ENCODE results near the gene TFDP2.

GRCh38 chr3:141934354-141934753 lies 215.0 kb downstream of the TFDP2 start:
- TF ChIP-seq ZNF792 (tag by site-specific recombination; IDR thresholded peaks at IDR 0.05), result no peak
- TF ChIP-seq CTCF (tag by site-specific recombination; IDR thresholded peaks at IDR 0.05), result no peak
- TF ChIP-seq ZNF280D (tag by site-specific recombination; IDR thresholded peaks at IDR 0.05), result no peak
- TF ChIP-seq ZBTB7A (tag by site-specific recombination; IDR thresholded peaks at IDR 0.05; ENCODE audit: low read depth), result no peak
- TF ChIP-seq ZNF777 (tag by site-specific recombination; IDR thresholded peaks at IDR 0.05; ENCODE audit: borderline replicate concordance), result no peak
- TF ChIP-seq WT1 (tag by site-specific recombination; IDR thresholded peaks at IDR 0.05), result no peak
- TF ChIP-seq ATF2 (tag by site-specific recombination; IDR thresholded peaks at IDR 0.05; ENCODE audit: low read depth), result no peak
- TF ChIP-seq ZNF768 (tag by site-specific recombination; IDR thresholded peaks at IDR 0.05), result no peak
- TF ChIP-seq ZNF660 (tag by site-specific recombination; IDR thresholded peaks at IDR 0.05), result no peak
- TF ChIP-seq ZNF621 (tag by site-specific recombination; IDR thresholded peaks at IDR 0.05), result no peak
- no peak for TF ChIP-seq ZBTB11 (tag by site-specific recombination; conservative IDR thresholded peaks at IDR 0.05; ENCODE audit: low read depth)
- TF ChIP-seq KLF16 (tag by site-specific recombination; IDR thresholded peaks at IDR 0.05), result no peak
- no peak for TF ChIP-seq ZNF398 (tag by site-specific recombination; IDR thresholded peaks at IDR 0.05)
